Hematopoietic multipotent progenitor cell treated with erythropoietin and hydrocortisone succinate and interleukin-3 and kit ligand, for 15 days (in vitro differentiated cells): ENCODE data around the gene CP.
"Not testable (repeated sequence)": the region's sequence is repeated elsewhere in the genome, so short reads cannot be mapped to it uniquely, and the experiment has no call there.

ENCODE experiments used
- DNase-seq: peaks from one replicate; pipeline ENCODE4 v3.0.0-alpha.2; 2015; ENCODE audit warnings: low spot score

CP gene

DNA sequence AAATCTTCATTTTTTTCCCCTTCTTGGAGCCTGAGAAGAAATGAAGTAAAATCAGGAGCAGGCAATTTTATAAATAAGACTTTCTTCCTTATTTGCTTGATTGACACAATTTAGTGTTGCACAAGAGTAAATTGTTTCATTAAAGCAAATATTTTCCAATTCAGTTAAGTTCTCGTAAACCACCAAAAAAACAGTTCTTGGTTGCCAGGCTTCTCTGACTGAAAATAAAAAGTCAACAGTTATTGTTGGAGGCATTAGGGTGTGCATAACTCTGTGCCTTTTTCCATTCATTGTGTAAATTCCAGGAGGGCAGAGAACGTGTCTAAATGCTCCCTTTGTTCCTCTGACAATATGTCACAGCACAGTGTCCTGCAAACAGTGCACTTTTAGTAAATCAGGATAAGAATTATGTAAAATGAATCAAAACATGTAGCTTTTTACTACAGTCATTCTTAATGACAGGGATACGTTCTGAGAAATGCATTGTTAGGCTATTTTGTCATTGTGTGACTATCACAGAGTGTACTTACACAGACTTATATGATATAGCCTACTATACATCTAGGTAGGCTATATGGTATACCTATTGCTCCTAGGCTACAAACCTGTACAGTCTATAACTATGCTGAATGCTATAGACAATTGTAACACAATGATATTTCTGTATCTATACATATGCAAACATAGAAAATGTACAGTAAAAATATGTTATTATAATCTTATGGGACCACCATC, at the start of gene CP:
TSS of gene CP (minus strand) at position 47 of the 735 bp plus-strand sequence. CDS start at position 10, 37 bp downstream.
- no peak for DNase-seq

DNA sequence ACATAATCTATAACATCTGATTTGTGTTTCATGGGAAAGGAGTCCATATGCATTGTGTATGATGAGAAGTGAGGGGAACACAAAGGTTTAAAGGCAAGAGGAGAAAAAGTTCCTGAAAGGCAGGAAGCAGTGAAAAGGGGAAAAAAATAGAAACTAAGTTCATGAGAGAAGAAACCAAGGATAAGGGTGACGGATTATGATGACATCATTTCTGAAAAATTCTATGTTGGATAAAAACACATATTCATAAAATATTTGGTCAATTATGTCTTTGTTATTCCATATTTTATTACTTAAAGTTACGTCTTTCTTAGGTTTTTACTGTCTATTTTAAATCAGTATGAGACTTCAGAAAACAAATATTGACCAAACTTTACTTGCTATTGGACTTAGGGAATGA, 48.6 kb upstream of the CP start:
- DNase-seq: no peak

DNA sequence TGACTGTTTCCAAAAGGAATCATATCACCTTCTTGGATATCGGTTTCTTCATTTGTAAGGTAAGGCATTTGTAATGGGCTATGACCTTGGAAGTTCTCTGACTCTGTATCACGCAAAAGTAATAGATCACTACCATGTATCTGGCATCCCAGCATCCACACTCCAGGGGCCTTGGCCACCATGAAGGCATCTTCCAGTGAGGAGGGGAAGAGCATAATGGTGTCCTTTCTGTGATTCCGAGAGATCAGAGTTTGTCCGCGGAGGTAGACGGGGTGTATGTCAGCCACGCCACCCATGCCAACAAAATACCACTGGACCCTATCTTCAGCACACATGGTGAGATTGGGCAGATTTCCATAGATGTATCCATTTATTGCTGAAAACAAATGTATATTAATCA, 48.1 kb upstream of the CP start:
- DNase-seq: no peak

DNA sequence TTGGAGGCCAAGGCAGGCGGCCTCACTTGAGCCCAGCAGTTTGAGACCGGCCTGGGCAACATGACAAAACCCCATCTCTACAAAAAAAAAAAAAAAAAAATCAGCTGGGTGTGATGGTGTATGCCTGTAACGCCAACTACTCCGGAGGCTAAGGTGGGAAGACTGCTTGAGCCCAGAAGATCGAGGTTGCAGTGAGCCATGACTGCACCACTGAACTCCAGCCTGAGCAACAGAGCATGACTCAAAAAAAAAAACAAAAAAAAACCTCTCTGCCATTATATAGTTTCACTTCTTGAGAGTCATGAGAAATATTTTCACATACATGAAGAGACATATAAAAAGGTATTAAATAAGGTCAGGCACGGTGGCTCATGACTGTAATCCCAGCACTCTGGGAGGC, 45.9 kb upstream of the CP start:
- no peak for DNase-seq

DNA sequence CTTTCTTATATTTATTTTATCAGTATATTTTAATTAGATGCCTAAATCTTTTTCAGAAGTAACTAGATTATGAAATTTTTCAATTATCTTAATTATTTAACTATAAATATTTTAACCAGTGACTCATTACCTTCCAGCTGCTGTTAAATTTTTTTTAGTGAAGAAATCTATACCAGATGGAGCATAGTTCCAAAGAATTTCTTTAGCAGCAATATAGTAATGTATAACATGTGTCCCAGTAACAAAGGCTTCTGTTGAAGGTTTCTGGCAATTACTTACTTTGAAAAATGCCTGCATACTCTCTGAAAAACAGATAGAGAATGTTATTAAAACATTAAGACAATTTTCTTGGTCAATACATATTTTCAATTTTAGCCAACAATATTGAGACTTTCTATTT, 45.1 kb upstream of the CP start:
- no peak for DNase-seq

DNA sequence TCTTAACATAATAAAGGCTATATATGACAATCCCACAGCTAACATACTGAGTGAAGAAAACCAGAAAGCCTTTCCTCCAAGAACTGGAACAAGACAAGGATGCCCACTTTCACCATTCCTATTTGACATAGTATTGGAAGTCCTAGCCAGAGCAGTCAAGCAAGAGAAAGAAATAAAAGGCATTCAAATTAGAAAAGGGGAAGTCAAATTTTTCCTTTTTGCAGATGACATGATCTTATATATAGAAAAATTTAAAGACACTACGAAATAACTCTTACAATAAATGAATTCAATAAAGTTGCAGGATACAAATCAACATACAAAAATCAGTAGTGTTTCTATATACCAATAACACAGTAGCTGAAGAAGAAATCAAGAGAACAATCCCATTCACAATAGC, 42.2 kb upstream of the CP start:
- DNase-seq: no peak

DNA sequence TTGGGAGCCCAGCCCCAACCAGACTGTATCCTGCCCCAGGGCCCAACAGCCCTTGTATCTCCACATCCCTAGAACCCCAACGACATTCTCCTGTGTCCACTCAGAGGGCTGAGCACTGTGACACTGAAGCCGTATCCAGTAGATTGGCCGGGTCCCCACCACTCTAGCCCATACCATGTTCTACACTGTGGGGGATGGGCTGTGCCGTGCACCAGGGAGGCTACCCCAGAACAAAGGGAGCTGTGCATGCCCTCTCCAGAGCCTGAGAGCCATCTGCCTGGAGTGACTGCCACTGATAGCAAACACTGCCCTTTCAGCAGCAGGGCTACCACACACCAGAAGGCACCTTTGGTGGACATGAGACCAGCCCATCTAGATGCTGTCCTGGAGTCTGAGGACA, 37.1 kb upstream of the CP start:
- no peak for DNase-seq

DNA sequence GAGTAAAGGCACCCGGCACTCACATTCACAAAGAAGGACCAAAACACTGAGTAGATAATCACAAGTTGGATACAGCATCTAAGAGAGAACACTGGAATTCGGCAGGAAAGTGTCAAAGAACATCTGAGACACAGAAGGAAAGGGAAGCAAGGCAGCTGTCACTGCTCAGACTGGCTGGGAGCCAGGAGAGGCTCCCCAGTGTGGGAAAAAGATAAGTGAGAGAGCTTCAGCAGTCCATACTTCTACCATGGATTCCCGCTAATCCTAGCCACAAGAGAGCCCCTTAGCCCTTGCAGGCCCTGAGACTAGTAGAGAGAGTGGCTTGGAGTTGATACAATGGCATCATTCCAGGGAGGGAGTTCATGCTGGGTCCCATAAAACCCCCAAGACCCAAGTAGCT, 36.7 kb upstream of the CP start:
- no peak for DNase-seq

DNA sequence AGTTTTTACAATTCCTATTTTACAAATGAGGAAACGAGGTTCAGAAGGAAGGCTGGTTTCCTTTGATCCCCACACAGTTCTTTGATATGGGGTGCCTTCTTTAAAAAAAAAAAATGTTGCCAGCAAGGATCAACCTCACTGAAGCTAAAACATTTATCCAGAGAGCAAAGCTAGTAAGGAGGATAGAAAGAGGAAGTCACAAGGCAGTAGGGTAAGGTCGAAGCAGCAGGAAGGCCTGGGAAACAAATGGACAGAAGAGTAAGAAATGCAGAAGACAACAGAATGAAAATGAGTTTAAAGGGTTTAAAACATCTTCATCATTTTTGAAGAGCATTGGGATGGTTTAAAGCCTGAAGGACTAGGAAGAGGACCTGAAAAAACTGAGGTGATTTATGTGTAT, 30.6 kb upstream of the CP start:
- DNase-seq: no peak

DNA sequence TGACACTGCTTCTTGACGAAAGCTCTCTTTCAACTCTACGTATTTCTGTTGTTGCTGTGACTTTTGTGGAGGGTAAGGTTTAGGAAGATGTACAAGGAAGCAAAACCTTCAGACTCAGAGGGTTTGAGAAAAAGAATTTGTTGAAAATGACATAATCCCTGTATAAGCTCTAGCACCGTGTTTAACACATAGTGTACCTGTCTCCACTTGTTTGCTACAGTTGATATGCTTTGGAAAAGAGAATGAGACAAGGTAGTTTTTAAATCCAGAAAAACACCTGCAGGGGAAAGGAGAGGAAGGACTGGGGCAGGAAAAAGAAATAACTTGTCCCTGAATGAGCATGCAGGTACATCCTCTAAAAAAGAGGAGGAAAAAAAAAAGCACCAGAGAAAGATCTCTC, 29.6 kb upstream of the CP start:
- no peak for DNase-seq

DNA sequence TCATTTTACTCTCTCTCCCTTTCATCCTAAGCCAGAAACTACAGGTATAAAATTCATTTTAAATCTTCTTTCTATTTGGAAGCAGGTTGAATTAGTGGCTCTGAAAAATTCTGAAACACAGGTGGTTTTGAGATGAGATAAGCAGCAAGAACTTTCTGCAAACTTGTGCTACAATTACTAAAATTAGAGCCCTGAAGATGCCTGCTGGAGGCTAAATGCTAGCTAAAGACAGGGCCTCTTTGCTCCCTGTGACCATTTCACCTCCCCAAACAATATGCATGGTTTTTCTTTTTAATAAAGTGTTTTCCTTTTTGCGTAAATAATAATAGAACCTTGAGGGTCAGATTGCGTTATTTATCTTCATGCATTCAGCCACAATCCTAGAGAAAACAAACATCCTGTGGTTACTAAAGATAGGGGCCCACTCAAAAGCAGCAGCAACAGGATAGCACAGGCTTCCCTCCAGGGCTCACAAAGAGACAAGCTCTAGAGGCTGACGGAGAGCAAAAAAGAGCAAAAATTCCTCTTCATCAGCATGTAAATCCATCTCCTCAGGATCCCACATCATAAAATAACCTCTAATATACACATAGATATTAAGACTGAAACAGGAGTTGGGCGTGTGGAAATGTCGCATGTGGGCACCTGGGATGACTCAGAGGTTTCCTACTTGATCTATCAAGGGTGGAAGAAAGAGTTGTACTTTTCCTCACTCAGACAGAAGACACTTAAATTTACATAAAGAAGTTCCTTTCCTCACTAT, 26.5 kb upstream of the CP start:
- DNase-seq: no peak

DNA sequence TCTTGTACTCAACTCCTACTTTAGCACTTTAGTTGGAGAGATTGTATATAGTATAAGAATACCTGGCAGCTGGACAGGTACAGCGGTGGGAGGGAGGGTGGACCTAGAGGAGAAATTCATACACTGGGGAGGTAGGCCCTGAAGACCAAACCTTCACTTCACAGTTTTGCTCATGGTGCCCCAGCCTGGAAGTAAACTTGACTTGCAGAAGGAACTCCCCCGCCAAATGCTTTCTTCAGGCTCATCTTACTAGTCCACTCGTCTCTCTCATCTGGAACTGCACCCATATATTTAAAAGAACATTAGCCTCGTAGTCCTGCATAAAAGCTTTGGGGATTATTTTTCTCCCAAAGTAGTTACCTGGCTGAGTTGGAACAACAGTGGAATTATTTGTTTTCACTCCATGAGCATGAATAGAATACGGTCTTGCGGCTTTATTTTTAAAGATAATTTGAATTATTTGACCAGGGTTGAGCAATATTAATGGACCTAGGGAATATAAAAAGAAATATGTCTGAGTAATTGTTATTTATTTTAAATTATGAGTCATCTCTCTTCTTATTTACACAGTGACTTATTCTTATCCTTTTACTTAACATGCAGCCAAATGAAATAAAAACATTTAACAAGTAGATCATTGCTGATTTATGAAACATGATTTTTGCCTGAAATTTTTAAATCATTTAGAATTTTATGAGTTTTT, 25.5 kb upstream of the CP start:
- DNase-seq: no peak

DNA sequence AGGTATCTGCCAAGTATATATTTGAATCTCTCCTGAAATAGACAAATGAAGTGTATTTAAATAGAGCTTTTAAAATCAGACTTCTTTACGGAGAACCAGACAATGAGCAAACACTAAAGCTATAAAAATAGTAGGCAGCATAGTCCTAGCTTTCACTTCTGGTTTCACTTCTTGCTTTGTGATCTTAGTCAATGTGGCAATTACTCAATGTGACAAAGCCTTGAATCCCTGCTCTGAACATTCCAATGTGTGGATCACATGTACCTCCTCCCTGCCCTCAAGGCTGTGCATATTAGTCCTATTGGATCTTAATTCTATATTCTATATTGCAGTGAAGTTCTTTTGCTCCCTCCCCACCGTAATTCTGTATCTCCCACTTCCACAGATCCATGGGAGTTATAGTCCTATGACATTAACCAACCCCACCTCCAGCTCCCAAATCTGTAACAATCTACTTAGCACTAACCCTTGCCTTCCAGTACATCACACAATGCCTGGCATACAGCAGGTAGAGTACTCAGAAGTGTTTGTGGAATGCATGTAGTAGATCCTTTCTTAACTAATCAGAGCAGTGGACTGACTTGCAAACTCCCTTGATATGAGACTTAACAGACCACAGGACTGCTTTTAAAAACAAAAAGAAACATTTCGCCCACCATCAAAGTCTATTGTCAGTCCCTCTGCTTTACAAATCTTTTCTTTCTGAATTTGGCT, 24.3 kb upstream of the CP start:
- DNase-seq: no peak

DNA sequence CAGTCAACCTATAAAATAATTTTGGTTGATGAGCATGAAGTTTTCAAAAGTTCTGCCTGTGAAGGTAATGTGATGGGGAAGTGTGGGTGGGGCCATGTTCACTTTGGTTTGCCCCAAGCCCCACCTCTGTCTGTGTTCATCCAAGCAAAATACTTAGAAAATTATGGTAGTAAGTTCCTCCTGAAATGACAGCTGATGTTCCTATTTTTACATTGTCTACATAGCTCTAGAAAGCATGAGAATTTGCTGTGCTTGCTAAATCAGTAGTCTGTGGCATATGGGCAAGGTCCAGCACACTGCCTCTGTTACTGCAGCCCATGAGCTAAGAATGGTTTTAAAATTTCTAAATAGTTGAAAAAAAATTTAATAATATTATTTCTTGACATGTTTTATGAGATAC, 21.9 kb upstream of the CP start:
- no peak for DNase-seq

DNA sequence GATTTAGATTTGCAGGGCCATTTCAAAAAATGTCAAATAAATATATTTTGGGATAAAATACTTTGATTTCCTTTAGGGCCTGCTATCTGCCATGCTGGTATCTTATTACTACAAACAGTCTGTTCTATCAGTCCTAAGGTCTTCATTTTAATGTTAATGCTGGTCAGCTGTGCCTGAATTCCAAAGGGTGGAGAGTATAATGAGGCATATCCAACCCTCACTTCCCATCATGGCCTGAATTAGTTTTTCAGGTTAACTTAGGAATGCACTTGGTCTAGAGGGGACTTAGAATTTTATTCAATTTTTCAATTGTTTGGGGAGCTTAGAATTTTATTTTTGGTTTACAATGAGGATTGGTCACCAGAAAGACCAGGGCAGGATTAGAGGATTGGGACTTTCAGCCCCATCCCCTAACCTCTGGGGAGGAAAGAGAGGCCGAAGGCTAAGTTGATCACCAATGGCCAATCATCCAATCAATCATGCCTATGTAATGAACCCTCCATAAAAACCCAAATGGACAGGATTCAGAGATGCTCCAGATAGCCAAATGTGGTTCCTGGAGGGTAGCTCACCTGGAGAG, 17.8 kb upstream of the CP start:
- DNase-seq: no peak

DNA sequence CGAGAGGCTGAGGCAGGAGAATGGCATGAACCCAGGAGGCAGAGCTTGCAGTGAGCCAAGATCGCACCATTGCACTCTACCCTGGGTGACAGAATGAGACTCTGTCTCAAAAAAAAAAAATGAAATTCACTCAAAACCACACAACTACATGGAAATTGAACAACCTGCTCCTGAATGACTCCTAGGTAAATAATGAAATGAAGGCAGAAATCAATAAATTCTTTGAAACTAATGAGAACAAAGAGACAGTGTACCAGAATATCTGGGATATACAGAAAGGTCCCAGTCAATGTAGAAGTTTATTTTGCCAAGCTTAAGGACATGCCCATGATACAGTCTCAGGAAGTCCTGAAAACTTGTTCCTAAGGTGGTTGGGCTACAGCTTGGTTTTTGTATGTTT, 16.6 kb upstream of the CP start:
- not testable (repeated sequence) for DNase-seq

DNA sequence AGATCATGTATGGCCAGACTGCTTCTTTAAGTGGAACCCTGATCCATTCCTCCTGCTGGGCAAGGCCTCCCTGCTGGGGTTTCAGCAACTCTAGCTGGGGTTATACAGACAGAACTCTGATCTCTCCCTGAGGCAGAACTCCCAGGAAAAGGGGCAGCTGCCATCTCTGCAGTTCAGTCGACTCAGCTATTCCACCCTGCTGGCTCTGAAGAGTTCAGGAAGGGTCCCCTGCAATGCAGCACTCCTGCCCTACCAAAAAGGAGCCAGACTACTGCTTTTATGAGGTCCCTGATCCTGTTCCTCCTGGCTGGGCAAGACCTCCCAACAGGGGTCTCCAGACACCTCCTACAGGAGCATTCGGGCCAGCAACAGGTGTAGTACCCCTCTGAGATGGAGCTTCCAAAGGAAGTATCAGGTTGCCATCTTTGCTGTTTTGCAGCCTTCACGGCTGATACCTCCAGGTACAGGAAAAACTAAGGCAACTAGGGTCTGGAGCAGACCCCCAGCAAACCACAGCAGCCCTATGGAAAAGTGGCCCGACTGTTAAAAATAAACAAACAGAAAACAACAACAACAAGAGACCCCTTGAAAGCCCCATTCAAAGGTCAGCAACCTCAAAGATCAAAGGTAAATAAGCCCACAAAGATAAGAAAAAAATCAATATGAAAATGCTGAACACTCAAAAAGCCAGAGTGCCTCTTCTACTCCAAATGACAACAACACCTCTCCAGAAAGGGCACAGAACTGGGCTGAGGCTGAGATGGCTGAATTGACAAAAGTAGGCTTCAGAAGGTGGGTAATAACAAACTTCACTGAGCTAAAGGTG, 14.2 kb upstream of the CP start:
- no peak for DNase-seq

DNA sequence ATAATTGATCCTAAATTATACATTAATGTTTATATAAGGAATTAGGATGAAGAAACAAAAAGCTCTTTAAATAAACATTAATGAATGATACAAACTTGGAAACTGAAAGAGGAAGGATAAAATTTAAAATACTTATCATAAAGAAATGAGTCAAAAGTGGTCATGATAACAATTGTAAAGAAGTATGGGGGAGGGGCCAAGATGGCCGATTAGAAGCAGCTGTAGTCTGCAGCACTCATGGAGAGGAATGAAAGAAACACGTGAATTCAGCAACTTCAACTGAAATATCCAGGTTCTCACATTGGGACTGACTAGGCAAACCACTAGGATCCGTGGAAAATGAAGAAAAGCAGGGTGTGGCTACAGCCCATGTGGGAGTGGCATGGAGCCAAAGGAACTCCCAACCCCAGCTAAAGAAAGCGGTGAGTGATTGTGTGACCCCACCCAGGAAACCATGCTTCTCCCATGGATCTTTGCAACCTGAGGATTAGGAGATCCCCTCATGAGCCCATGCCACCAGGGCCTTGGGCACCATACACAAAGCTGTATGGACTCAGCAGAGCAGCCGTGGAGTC, 13.1 kb upstream of the CP start:
- no peak for DNase-seq

DNA sequence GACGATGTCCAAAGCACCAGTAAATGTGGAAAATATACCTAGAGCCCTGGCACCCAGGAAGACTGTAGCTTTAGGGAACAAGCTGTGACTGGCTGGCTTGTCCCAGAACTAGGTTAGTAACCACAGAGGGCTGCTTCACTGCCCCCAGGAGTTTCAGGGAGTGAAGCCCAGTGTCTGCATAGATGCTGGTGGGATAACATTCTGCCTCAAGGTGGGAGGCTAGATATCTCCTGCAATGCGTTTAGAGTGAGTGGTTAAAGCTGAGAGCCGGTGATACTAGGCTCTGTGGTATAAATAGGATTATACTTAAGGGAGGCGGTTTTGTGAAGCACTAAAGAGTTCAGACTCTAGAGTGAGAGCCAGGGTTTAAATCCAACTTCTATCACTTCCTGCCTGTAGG, 11.7 kb upstream of the CP start:
- DNase-seq: no peak

DNA sequence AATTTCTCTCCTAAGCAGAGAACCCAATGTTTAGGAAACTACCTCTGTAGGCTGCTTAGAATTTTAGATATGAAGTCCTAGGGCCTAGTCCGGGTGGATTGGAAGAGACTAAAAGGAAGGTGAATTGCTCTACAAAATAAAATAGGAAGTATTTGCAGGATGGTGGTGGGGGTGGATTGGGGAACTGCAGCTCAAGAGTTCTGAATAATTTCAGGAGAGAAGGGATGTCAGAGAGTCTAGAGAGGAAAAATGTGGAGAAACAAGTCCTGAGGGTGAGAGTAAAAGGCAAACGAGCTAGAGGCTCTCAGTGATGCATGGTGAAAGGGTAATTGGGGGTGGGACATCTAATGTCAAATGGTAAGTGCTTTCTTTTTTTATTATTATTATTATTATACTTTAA, 10.2 kb upstream of the CP start:
- no peak for DNase-seq
